Upper lobe of right lung (tissue), 1 donor: ENCODE results near the gene TMED7. TPM values are rescaled to one million over a fixed set of nuclear protein-coding genes. Genes with fewer than 3 reads are reported as not detected.
"Not testable (repeated sequence)": the region's sequence is repeated elsewhere in the genome, so short reads cannot be mapped to it uniquely, and the experiment has no call there.

Experiments used
- ATAC-seq: fragments of 200-7000 bp; cut with Tn5 transposase; one replicate; pipeline ENCODE4 v1.9.1; 2020; ENCODE audit warnings: mild to moderate bottlenecking, moderate library complexity
- DNase-seq: peaks from one replicate; pipeline ENCODE4 v3.0.0-alpha.2; 2020
- H3K27ac ChIP-seq: fragments of 200-600 bp; one replicate; pipeline ENCODE4 v1.8.0; 2022
- H3K27me3 ChIP-seq: fragments of 200-600 bp; one replicate; pipeline ENCODE4 v1.8.0; 2022; ENCODE audit warnings: mild to moderate bottlenecking
- H3K36me3 ChIP-seq: fragments of 200-600 bp; one replicate; pipeline ENCODE4 v1.8.0; 2022
- H3K4me1 ChIP-seq: fragments of 200-600 bp; one replicate; pipeline ENCODE4 v1.8.0; 2022
- H3K4me3 ChIP-seq: fragments of 200-600 bp; one replicate; pipeline ENCODE4 v1.8.0; 2022; ENCODE audit warnings: mild to moderate bottlenecking
- H3K9me3 ChIP-seq: fragments of 200-600 bp; one replicate; pipeline ENCODE4 v1.8.0; 2022
- intact Hi-C: fragments of 100-400 bp; cut with DNase I; formaldehyde crosslinking; loops from one replicate; pipeline ENCODE4 v1.11.0; 2022
- total RNA-seq: library from RNA; stranded (reverse); fragmentation: NEBNext Ultra II Directional; extraction: Animal tissue kit (Norgen Biotek cat#: 25700); gene quantifications from one replicate; pipeline ENCODE4 v1.2.1, GENCODE V29; 2021
- TF ChIP-seq, protein P1 (sequence below): fragments of 200-600 bp; IDR thresholded peaks from one replicate; pipeline ENCODE4 v1.8.0; 2022; ENCODE audit warnings: antibody characterized with exemption
- donor health status: DM: no; HTN: yes; CAD: no; lungs with severe emphysema.

Gene TMED7
- total RNA-seq, 1 donor from 2014 or later: 93.5 TPM

DNA sequence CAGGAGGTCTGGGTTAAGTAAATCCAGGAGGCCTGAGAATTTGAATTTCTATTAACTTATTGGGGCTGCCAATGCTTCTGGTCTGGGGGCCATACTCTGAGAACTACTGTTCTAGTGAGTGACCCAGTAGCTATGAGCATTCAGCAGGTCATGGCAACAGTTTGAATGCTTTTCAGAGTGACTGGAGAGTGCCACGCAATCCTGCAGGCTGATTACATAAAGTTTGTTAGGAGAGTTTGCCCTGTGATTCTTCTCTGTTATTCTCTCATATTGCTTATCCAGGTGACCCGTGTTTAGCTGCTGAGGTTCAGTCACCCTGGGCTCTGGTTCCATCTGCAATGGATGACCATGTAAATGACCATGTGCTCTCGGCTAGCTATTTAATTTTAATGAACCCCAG lies 22.2 kb upstream of the TMED7 start:
- Histone ChIP-seq H3K27ac (no peak overlapping the region), H3K4me3 (no peak overlapping the region), H3K27me3 (no peaks in the 10 kb centered on the region), H3K9me3 (no peaks in the 10 kb centered on the region), H3K4me1 (no peaks in the 10 kb centered on the region), H3K36me3 (no peaks in the 10 kb centered on the region)
- DNase-seq (no peak), ATAC-seq (no peak)
- intact Hi-C loops: no loop called here
- TF ChIP-seq, protein P1, sequence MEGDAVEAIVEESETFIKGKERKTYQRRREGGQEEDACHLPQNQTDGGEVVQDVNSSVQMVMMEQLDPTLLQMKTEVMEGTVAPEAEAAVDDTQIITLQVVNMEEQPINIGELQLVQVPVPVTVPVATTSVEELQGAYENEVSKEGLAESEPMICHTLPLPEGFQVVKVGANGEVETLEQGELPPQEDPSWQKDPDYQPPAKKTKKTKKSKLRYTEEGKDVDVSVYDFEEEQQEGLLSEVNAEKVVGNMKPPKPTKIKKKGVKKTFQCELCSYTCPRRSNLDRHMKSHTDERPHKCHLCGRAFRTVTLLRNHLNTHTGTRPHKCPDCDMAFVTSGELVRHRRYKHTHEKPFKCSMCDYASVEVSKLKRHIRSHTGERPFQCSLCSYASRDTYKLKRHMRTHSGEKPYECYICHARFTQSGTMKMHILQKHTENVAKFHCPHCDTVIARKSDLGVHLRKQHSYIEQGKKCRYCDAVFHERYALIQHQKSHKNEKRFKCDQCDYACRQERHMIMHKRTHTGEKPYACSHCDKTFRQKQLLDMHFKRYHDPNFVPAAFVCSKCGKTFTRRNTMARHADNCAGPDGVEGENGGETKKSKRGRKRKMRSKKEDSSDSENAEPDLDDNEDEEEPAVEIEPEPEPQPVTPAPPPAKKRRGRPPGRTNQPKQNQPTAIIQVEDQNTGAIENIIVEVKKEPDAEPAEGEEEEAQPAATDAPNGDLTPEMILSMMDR: no peak

DNA sequence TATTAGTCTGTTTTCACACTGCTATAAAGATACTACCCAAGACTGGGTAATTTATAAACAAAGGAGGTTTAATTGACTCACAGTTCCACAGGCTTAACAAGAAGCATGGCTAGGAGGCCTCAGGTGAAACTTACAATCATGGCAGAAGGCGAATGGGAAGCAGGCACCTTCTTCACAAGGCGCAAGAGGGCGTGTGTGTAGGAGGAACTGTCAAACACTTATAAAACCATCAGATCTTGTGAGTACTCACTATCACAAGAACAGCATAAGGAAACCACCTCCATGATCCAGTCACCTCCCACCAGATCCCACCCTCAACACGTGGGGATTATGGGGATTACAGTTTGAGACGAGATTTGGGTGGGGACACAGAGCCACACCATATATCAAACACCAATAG lies 19.6 kb upstream of the TMED7 start:
- H3K27me3 ChIP-seq, H3K4me3 ChIP-seq, H3K36me3 ChIP-seq, H3K27ac ChIP-seq, DNase-seq, H3K9me3 ChIP-seq, ATAC-seq, H3K4me1 ChIP-seq, intact Hi-C loops: not testable (repeated sequence)

DNA sequence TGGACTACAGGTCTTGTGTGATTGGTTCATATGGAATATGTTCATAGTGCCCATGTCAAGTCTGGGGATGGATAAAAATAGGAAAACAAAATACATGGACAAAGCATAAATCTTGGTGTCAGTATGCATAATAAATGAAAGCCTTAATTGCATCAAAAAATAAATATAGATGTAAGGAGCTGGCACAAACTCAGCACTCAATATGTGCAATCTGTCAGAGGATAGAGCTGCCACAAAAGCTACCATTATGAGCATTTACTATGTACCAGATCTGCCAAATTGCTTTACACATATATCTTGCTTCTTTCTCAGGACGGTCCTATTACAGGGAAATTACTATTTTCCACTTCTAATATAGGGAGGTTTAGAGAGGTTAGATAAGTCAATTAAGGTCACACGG lies 18.2 kb upstream of the TMED7 start:
- TF ChIP-seq, protein P1: no peak
- no peaks in the 10 kb centered on the region for H3K4me1 ChIP-seq
- intact Hi-C loops: no loop called here
- H3K27ac ChIP-seq: no peak overlapping the region
- no peak overlapping the region for H3K4me3 ChIP-seq
- H3K27me3 ChIP-seq: no peaks in the 10 kb centered on the region
- ATAC-seq (no peak), DNase-seq (no peak)
- H3K9me3 ChIP-seq: no peaks in the 10 kb centered on the region
- H3K36me3 ChIP-seq: no peaks in the 10 kb centered on the region

DNA sequence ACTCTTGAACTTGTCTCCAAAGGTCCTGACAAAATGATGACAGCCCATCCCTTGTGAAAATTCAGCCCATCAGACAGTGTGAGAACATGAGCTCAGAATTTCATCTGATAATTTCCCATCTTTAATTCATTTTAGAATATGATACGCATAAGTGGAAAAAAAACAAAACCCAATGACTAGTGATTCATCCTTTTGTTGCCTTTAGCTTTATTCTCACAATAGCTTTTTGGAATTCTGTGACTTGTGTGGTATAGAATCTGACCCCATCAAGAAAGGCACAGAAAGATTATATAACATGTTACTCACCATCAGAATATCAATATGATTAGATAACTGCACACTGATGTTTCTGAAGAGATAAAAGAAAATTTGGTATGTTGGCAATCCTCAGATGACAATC lies 16.1 kb upstream of the TMED7 start:
- DNase-seq (no peak), ATAC-seq (no peak)
- Histone ChIP-seq H3K4me1 (no peaks in the 10 kb centered on the region), H3K27me3 (no peaks in the 10 kb centered on the region), H3K4me3 (no peak overlapping the region), H3K27ac (no peak overlapping the region), H3K9me3 (no peaks in the 10 kb centered on the region), H3K36me3 (no peaks in the 10 kb centered on the region)
- TF ChIP-seq, protein P1: no peak
- intact Hi-C loops: no loop called here

DNA sequence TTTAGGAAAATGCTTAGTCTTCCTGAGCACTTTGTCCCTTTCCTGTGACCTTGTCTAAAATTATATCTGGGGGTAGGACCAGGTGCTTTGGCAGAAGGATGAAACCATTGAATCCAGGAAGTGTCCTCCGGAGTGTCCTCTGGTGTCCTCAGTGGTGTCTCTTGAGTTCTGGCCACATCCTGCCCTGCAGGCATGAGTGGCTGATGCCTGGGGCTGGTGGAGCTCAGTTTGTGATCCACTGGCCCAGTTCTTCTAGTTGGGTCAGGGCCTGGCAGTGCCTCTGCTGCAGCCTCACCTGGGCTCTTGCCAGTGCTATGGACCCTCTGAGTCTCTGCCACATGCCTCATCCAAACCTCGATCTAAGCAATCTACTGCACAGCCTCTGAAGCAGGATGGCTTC lies 14.4 kb upstream of the TMED7 start:
- ATAC-seq (no peak), DNase-seq (no peak)
- Histone ChIP-seq H3K27me3 (no peaks in the 10 kb centered on the region), H3K4me3 (no peak overlapping the region), H3K36me3 (no peaks in the 10 kb centered on the region), H3K4me1 (no peaks in the 10 kb centered on the region), H3K27ac (no peak overlapping the region), H3K9me3 (no peaks in the 10 kb centered on the region)
- intact Hi-C loops: no loop called here
- TF ChIP-seq, protein P1: no peak

DNA sequence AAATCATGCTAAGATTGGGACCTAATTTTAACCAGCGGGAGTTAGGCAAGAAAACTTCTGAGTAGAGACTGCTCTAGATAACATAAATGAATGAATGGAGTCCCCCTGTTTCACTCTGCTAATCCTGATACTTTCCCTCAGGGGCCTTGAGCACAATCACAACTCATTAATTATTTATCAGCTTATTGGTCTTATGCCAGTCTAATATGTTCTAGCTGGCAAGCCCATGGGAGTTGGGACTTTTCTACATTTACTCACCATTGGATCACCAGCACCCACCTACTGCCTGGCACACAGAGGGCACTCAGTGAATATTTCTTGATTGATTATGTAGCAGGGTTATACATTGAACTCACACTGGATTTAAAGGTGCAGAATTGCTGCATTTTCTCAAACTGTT lies 13.5 kb upstream of the TMED7 start:
- ATAC-seq: no peak
- intact Hi-C loops: no loop called here

More for the DNA sequence above, 13.5 kb upstream of the TMED7 start:
- Histone ChIP-seq H3K36me3 (no peaks in the 10 kb centered on the region), H3K9me3 (no peaks in the 10 kb centered on the region), H3K27ac (no peak overlapping the region), H3K4me3 (no peak overlapping the region), H3K27me3 (no peaks in the 10 kb centered on the region), H3K4me1 (no peaks in the 10 kb centered on the region)
- DNase-seq: no peak
- TF ChIP-seq, protein P1: no peak
